Liver (tissue), 2 donors: ENCODE results near the gene C6orf89.

Source experiments
- FOXA1 ChIP-seq: IDR thresholded peaks from 2 replicates; pipeline ENCODE4 v1.6.1; 2016; ENCODE audit warnings: antibody characterized with exemption
- HNF4A ChIP-seq, 2 donors: conservative IDR thresholded peaks; 2 replicates each; pipeline ENCODE4 v1.6.1; 2016; ENCODE audit warnings: antibody characterized with exemption in 2 of 2, mild to moderate bottlenecking in 2 of 2
- TAF1 ChIP-seq: conservative IDR thresholded peaks from 2 replicates; pipeline ENCODE4 v1.6.1; 2016; ENCODE audit warnings: antibody characterized with exemption, mild to moderate bottlenecking
- donor health status: healthy.

GRCh38 chr6:36938536-36938935 lies 52.8 kb downstream of the C6orf89 start:
- TF ChIP-seq FOXA1 (no peak), HNF4A (conservative IDR thresholded peaks at IDR 0.05) (no peak), TAF1 (no peak)
